ENCODE results near the gene MLKL.

MLKL gene

GRCh38 chr16:74700438-74701225 is at the start of gene MLKL:
Gene MLKL (minus strand): TSS chr16:74700862. CDS start chr16:74695757, 5,105 bp downstream.
- TF ChIP-seq ZNF274 (IDR thresholded peaks at IDR 0.05; ENCODE audit: low read depth, low read length), result no peak
- H3K4me3 ChIP-seq (ENCODE audit: low read length), result peak within 1 kb of the TSS; percentile 71

GRCh38 chr16:74749291-74750055 is 48.8 kb upstream of the MLKL start:
- TF ChIP-seq ZNF274 (IDR thresholded peaks at IDR 0.05; ENCODE audit: low read depth, low read length), result no peak

GRCh38 chr16:74748616-74749026 is 48.0 kb upstream of the MLKL start:
- no peak for TF ChIP-seq ZNF274 (IDR thresholded peaks at IDR 0.05; ENCODE audit: low read depth, low read length)
- no peak overlapping the region for H3K4me3 ChIP-seq (ENCODE audit: low read length)

More at GRCh38 chr16:74749291-74750055, 48.8 kb upstream of the MLKL start:
- no peak overlapping the region for H3K4me3 ChIP-seq (ENCODE audit: low read length)

GRCh38 chr16:74747716-74748615 is 47.3 kb upstream of the MLKL start:
- no peak overlapping the region for H3K4me3 ChIP-seq (ENCODE audit: low read length)
- no peak for TF ChIP-seq ZNF274 (IDR thresholded peaks at IDR 0.05; ENCODE audit: low read depth, low read length)

GRCh38 chr16:74745926-74746325 is 45.3 kb upstream of the MLKL start:
- no peak for TF ChIP-seq ZNF274 (IDR thresholded peaks at IDR 0.05; ENCODE audit: low read depth, low read length)
- H3K4me3 ChIP-seq (ENCODE audit: low read length), result no peak overlapping the region

- no peak overlapping the region for H3K4me3 ChIP-seq (ENCODE audit: low read length)
- TF ChIP-seq ZNF274 (IDR thresholded peaks at IDR 0.05; ENCODE audit: low read depth, low read length), result no peak
These were observed 44.5 kb upstream of the MLKL start for GRCh38 chr16:74745109-74745615.

GRCh38 chr16:74744566-74744965 is 43.9 kb upstream of the MLKL start:
- TF ChIP-seq ZNF274 (IDR thresholded peaks at IDR 0.05; ENCODE audit: low read depth, low read length), result no peak
- H3K4me3 ChIP-seq (ENCODE audit: low read length), result no peak overlapping the region

- no peak for TF ChIP-seq ZNF274 (IDR thresholded peaks at IDR 0.05; ENCODE audit: low read depth, low read length)
These were observed 43.1 kb upstream of the MLKL start for GRCh38 chr16:74743668-74744299.

GRCh38 chr16:74743045-74743667 is 42.5 kb upstream of the MLKL start:
- TF ChIP-seq ZNF274 (IDR thresholded peaks at IDR 0.05; ENCODE audit: low read depth, low read length), result no peak
- no peak overlapping the region for H3K4me3 ChIP-seq (ENCODE audit: low read length)

More at GRCh38 chr16:74743668-74744299, 43.1 kb upstream of the MLKL start:
- H3K4me3 ChIP-seq (ENCODE audit: low read length), result no peak overlapping the region

- no peak for TF ChIP-seq ZNF274 (IDR thresholded peaks at IDR 0.05; ENCODE audit: low read depth, low read length)
- H3K4me3 ChIP-seq (ENCODE audit: low read length), result no peak overlapping the region
These were observed 41.4 kb upstream of the MLKL start for GRCh38 chr16:74742051-74742481.

GRCh38 chr16:74740795-74741304 is 40.2 kb upstream of the MLKL start:
- no peak overlapping the region for H3K4me3 ChIP-seq (ENCODE audit: low read length)
- no peak for TF ChIP-seq ZNF274 (IDR thresholded peaks at IDR 0.05; ENCODE audit: low read depth, low read length)

- no peak for TF ChIP-seq ZNF274 (IDR thresholded peaks at IDR 0.05; ENCODE audit: low read depth, low read length)
- no peak overlapping the region for H3K4me3 ChIP-seq (ENCODE audit: low read length)
These were observed 38.6 kb upstream of the MLKL start for GRCh38 chr16:74739275-74739674.

- TF ChIP-seq ZNF274 (IDR thresholded peaks at IDR 0.05; ENCODE audit: low read depth, low read length), result no peak
- no peak overlapping the region for H3K4me3 ChIP-seq (ENCODE audit: low read length)
These were observed 38.2 kb upstream of the MLKL start for GRCh38 chr16:74738816-74739215.

All from GM08714 (cell line).